GM15510 (cell line): ENCODE measurements around the gene POLR2L.

ENCODE experiments used
- POLR2A ChIP-seq: IDR thresholded peaks from 3 replicates; pipeline ENCODE4 v1.6.1; 2011; ENCODE audit warnings: borderline replicate concordance; ENCODE audit not compliant: insufficient read length; ENCODE audit errors: extremely low read depth

The POLR2L gene

DNA sequence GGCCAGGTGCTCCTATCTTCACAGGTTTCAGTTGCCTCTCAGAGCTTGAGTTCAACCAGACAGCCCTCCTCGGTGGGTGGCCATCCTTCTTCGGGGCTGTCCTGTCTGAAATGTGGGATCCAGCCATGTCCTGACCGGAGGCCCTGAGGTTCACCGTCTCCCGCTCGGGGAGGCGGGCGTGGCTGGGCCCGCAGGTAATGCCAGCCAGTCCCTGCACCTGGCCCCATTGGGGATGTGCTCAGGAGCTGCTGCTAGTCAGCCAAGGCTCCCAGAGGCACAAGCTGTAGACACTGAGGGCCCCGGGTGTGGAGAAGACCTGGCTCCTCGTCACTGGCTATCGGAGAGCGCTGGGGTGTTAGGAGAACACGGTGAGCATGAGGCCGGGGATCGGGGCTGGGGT, 32.9 kb upstream of the POLR2L start:
- TF ChIP-seq POLR2A, result no peak

DNA sequence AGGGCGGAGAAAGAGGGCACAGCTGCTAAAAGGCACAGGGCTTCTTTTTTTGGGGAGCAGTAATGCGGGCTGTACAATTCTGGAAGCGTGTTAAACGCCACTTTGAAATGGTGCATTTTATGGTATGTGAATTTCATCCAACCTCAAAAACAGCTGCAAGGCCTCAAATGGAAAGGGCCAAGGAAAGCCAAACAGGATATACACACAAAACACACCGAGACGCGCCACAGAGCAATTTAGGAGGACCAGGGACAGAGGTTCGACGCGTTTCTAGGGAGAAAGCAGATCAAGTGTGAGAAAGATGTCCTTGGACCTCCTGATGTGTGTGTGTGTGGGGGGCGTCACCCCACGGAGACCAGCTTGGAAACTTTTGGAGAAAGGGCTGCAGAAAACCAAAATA, 31.4 kb upstream of the POLR2L start:
- TF ChIP-seq POLR2A, result no peak

DNA sequence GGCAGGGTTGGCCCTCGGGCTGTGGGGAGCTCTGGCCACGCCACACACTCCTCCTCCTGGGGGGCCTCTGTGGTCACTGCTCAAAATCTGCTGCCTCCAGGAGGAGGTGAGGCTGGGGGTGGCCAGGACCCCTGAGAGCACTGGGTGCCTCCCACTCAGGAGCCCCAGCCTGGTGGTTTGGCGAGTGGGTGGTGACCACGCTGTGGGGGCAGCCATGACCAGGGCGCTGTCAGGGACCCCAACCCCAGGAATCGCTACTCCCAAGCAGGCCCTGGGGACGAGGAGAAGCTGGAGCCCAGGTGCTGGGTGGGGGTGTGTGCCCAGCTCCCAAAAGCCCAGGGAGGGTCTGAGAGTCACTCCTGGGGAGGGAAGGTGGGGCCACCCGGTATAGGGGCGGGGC, 30.5 kb upstream of the POLR2L start:
- no peak for TF ChIP-seq POLR2A

DNA sequence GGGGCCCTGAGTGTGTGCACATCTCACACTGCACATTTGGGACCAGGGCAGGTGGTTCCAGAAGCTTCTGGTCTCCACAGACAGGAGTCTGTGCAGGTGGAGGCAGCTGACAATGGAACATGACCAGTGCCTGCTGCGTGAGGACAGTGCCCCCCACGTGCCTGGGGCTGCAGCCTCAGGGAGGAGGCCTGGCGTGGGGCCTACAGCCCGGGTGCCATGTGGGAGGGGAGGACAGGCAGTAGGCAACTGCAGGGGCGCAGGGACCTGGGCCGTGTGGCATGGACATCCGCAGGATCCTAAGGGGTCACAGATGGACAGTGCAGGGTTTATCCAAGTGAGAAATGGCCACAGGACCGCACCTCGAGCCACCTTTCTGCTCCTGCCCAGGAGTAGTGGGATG, 29.1 kb upstream of the POLR2L start:
- TF ChIP-seq POLR2A, result no peak

DNA sequence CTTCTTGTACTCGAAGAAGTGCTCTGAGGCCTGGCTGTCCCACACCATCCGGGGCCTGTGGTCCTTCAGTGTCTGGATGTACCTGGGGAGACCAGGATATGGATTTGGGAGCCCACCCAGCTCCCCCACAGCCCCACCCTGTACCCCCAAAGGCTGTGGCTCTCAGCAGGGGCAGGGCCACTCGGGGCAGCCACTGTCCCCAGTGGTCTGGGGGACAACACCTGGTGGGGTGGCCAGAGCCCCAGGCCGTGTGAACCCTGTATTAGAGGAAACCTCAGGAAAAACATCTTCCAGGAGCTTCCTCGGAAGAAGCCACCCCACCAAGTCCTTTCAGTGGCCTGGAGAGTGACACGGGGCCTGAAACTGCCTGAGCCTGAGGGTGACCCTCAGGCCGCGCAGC, 28.1 kb upstream of the POLR2L start:
- TF ChIP-seq POLR2A, result no peak

DNA sequence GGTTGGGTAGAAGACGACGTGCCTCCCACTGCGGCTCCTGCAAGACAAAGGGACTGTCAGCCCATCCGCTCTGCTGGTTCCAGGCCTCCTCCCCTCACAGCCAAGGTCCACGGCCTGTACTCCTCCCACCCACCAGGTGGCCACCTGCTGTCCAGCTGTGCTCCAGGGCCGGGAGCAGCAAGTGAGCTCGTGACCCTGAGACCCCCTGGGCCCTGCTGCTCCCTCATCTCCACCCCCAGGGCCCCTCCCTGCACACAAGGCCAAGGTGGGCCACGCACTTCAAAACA, 27.7 kb upstream of the POLR2L start:
- TF ChIP-seq POLR2A, result no peak

DNA sequence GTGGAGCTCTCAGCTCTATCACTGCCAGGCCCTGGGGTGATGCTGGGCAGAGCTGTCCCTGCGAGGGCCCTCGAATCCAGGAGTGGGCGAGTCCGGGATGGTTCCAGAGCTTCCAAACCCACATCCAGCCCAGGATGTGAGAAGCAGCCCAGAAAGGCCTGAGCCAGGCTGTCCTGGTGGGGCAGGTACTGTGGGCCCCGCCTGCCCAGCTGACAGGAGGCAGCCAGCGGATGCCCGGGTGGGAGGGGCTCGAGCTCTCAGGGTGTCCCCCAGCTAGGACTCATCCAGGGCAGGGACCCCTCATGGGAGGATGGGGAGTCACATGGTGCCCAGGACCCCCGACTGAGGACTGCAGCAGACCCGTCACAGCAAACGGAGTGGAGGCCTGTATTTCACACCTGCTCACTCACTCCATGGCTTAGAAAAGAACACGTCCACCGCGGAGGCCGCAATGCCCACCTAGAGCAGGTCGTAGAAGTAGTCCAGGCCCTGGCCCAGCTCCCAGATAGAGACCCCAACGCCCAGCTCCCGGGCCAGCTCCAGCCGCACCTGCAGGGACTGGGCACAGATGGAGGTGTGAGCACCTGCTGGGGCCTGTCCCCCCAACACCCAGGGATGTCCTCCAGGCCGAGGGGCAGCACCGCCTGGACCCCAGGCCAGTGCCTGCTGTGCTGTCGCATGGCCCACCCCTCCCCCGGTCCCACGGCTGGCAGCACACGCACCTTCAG, 27.2 kb upstream of the POLR2L start:
- TF ChIP-seq POLR2A, result no peak

DNA sequence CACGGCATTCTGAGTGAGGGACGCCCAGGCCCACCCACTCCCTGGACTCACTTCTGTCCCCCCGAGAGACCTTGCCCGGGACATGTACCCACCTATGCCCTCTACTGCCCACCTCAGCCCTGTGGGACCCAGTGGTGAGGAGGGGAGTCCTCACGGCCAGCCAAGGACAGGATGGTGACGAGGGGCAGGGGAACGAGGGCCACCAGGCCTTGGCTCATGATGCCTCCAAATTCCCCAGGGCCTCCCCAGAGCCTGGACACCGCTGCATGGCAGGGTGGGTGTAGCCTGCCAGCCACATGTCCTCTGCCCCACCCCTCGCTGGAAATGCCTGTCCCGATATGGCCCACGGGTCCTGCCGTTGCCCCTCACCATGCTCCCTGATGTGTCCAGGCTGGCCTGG, 26.5 kb upstream of the POLR2L start:
- no peak for TF ChIP-seq POLR2A

DNA sequence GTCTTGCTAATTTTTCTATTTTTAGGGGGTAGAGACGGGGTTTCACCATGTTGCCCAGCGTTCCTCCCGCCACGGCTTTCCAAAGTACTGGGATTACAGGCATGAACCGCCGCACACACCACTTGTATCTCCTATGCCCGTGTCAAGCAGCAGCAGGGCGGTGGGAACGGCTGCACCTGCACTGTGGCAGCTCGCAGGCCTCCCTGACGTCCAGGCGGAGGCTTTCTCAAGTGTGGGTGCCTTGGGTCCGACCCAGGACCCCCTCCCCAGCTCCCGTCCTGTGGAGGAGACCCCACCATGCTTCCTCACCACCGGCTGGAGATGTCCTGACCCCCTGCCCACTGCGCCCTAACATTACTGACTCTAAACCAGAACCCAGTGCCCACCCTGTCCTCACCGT, 26.1 kb upstream of the POLR2L start:
- no peak for TF ChIP-seq POLR2A

DNA sequence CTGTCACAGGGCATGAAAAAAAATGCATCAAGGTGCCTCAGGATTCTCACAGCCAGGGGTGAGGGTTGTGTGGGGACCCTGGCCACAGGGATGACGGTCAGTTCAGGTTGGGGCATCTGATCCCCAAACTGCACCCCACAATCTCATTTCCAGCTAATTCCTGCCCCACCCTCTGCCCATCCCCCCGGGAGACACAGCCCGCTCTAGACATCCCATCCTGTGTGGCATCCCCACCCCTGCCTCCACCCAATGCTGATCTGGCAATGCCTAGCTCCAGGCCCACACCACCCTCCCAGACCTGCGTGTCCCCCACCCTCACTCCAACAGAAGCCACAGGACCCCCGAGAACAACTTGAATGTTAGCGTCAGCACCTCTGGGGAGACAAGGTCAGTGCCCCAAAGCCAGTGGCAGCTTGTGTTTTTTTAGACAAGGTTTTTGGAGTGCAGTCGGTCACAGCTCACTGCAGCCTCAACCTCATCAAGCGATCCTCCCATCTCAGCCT, 25.6 kb upstream of the POLR2L start:
- TF ChIP-seq POLR2A, result no peak

DNA sequence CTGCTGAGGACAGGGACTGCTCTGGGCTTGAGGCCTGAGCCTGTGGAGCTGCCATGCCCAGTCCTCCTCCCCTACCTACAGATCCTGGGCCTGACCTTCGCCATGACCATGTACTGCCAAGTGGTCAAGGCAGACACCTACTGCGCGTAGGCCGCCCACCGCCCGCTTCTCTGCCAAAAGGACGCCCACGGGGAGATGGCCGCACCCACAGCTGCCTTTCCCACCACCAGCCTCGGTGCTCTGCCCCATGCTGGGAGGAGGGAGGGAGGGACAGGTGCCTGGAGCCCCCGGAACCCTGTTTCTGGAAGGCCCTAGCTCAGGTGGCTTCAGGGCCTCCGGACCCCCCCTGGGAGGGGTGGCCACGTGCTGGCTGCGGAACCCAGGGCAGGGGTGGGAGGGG, 24.2 kb upstream of the POLR2L start:
- no peak for TF ChIP-seq POLR2A

DNA sequence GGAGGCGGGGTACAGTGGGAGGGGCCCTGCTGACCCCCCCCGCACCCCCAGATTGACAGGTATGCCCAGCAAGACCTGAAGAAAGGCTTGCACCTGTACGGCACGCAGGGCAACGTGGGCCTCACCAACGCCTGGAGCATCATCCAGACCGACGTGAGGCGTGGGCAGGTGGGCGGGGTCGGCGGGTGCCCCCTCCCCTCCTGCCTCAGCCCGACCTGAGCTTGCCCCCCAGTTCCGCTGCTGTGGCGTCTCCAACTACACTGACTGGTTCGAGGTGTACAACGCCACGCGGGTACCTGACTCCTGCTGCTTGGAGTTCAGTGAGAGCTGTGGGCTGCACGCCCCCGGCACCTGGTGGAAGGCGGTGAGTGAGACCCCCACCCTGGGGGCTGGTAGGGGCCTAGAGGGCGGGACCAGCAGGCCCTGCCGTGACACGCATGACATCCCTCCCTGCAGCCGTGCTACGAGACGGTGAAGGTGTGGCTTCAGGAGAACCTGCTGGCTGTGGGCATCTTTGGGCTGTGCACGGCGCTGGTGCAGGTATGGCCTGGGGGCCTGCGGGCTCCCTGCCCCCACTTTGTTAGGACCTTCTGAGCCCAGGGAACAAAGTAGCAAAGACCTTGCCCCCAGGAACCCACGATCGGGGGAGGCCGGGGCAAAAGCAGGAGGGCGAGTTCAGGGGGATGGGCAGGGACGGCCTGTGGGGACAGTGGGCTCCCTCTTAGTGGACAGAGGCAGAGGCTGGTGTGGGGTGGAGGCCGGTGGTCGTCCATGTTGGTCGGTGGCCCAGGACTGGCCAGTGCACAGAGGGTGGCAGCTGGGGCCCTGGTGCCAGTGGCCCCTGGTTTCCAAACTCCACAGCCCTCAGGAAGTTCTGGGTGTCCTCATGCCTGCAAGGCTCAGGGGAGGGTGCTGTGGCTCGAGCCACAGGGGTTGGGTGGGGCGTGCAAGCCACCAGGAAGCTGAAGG, 23.4 kb upstream of the POLR2L start:
- TF ChIP-seq POLR2A, result no peak

DNA sequence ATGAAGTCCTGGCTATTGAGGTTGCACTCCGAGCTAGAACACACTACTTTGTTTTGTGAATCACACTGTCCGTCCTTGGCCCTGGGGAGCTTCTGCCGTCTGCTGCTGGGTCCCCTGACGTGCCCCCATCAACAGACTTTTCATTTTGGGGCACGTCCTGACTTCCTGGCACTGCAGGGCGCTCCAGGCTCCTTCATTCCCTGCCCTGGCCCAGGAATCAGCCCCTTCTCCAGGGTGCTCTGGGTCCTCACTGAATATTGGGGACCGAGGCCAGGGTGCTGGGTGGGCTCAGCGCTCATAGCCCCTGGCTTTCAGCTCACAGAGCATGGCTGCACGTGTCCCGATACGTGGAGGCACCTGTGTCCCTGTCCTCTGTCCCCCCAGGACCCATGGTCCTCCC, 22.6 kb upstream of the POLR2L start:
- no peak for TF ChIP-seq POLR2A

DNA sequence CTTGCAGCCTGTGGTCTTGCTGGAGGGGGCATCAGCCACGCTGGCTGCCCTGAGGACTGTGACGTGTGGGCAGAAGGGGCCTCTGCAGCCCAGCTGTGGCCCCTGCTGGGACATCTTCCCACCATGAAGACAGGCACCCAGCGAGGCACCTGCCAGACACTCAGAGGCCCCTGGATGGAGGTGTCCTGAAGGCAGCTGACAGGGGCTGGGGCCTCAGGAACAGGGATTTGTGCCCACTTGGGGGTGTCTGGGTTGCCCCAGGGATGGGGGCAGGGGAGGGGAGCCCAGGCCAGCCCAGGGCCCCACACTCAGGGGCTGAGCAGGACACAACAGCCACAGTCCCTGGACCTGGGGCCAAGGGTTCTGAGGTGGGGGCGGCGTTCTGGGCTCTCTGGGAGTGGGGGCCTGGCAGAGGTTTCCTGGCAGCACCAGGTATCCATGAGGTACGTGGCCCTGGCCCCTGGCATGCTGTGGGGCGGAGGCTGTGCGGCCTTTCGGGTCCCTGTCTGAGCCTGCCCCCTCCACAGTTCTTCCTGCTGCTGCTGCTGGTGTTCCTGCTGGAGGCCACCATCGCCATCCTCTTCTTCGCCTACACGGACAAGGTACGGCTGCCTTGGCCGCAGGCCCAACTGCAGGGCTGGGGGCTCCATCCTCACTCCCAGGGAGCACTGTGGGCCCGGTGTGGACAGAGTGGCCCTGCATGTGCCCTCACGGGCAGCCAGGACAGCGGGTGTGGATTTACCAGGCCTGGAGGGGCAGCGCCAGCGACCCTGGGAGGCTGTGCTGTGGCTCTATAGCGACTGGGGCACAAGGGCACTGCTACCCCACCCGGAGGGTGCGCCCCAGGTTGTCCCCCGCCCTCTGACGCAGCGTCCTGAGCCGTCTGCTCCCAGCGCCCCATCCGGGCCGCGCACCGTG, 21.8 kb upstream of the POLR2L start:
- TF ChIP-seq POLR2A, result no peak
